NB4 (cell line): Measurements from ENCODE around the gene NHERF1.
A peak's percentile ranks its signal among the peaks of the same experiment; 100 is the strongest.

ENCODE experiments used
- DNase-seq: peaks from one replicate; pipeline ENCODE4 v3.0.0; 2010; ENCODE audit warnings: low read depth
- H3K4me3 ChIP-seq: one replicate; pipeline ENCODE4 v1.5.1; 2011; ENCODE audit warnings: mild to moderate bottlenecking, low read depth, low read length, moderate library complexity
- CTCF ChIP-seq: IDR thresholded peaks from one replicate; pipeline ENCODE4 v1.5.1; 2012; ENCODE audit warnings: low read depth, low read length
- MYC ChIP-seq: IDR thresholded peaks from 2 replicates; pipeline ENCODE4 v1.6.1; 2011; ENCODE audit warnings: low read depth, low read length
- POLR2A ChIP-seq: IDR thresholded peaks from 2 replicates; pipeline ENCODE4 v1.6.1; 2011; ENCODE audit warnings: mild to moderate bottlenecking; ENCODE audit not compliant: insufficient read length; ENCODE audit errors: extremely low read depth
- TF ChIP-seq, protein P1 (sequence below): IDR thresholded peaks from 2 replicates; pipeline ENCODE4 v1.6.1; 2011; ENCODE audit warnings: low read depth, low read length

Gene NHERF1

DNA sequence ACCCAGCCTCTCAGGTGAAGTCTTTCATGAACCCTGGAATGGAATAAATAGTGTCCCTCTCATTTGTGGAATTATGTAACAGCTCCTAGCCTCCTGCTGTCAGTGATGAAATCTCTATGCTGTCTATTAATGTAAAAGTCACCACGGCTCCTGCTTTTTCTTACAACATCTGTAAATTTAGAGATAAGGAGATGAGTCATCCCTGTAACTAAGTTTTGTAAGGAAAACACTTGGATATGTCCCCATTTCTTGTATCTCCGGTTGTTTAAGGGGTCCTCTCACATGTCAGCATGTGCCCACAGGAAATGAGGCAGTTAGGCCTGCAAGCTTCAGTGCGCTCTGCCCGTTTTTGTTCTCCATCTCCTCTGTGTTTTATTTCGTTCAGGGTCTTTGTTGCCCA lies 30.5 kb downstream of the NHERF1 start:
- peak; percentile 88 for DNase-seq
- peak overlapping the region; percentile 29 for H3K4me3 ChIP-seq
- TF ChIP-seq, protein P1, sequence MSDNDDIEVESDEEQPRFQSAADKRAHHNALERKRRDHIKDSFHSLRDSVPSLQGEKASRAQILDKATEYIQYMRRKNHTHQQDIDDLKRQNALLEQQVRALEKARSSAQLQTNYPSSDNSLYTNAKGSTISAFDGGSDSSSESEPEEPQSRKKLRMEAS, result peak; percentile 75; the same call in 1 of the 2 replicates
- TF ChIP-seq CTCF (no peak), MYC (peak; percentile 86), POLR2A (no peak)

GRCh38 chr17:74779501-74779900 lies 31.1 kb downstream of the NHERF1 start:
- peak overlapping the region; percentile 29 for H3K4me3 ChIP-seq
- DNase-seq, result peak; percentile 35

DNA sequence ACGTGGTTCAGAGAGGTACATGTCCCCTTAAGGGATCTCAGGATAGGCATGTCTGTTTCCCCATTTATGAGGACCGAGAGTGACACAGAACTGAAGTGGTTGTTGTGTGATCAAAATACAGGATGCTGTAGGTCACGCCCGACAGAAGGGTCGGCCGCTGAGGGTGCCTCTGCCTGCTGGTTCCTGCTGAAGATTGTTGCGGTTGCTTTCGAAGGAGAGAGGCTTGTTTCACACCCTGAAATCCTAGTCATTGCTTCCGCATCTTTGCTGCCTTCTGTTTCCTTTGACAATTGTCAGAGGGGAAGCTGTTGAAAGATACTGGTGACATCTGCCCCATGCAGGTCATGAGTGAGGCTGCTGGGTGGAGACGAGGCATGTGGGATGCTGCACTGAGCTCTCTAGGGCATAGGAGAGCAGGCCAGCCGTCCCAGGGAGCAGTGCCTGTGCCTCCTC lies 31.5 kb downstream of the NHERF1 start:
- H3K4me3 ChIP-seq, result no peak overlapping the region
- TF ChIP-seq, protein P1, result peak; percentile 84
- TF ChIP-seq POLR2A, result no peak
- TF ChIP-seq CTCF, result no peak
- DNase-seq, result peak; percentile 97

More at GRCh38 chr17:74779501-74779900, 31.1 kb downstream of the NHERF1 start:
- TF ChIP-seq MYC, result no peak
- TF ChIP-seq, protein P1, result no peak
- no peak for TF ChIP-seq CTCF
- TF ChIP-seq POLR2A, result no peak

- peak; percentile 69 for DNase-seq
- no peak overlapping the region for H3K4me3 ChIP-seq
- TF ChIP-seq CTCF (peak; percentile 49), POLR2A (no peak), MYC (no peak)
- TF ChIP-seq, protein P1, result no peak
These were observed 32.2 kb downstream of the NHERF1 start for GRCh38 chr17:74780443-74781238.

- H3K4me3 ChIP-seq, result no peak overlapping the region
- no peak for DNase-seq
- TF ChIP-seq POLR2A (no peak), CTCF (no peak), MYC (no peak)
- TF ChIP-seq, protein P1, result no peak
These were observed 34.1 kb downstream of the NHERF1 start for GRCh38 chr17:74782571-74782970.
